Kasumi-1 (cell line): ENCODE results near the gene HDAC8.
"Not testable (repeated sequence)": the region's sequence is repeated elsewhere in the genome, so short reads cannot be mapped to it uniquely, and the experiment has no call there.

ENCODE experiments used
- DNase-seq, 2 experiments: peaks; one replicate each; lab custom pipeline; 2025; lab: John Stamatoyannopoulos, UW

HDAC8 gene

DNA sequence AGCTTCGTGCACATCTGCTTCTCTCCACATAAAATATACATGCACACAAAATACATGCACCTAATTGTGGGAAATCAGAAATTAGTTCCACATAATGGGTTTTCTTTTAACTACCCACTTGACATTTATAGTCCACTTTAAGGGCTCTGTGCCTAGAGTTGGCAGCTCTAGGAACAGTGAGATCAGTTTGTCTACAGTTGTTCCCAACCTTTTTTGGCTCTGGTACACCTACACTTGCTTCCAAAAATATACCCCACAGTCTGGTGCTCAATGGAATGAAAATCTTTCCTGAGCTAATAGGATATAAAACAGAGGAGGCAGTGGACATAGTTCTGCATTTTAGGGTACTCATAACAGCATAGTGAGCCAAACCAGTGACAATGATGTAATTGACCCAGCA is 36.1 kb downstream of the HDAC8 start:
- no peak for DNase-seq

DNA sequence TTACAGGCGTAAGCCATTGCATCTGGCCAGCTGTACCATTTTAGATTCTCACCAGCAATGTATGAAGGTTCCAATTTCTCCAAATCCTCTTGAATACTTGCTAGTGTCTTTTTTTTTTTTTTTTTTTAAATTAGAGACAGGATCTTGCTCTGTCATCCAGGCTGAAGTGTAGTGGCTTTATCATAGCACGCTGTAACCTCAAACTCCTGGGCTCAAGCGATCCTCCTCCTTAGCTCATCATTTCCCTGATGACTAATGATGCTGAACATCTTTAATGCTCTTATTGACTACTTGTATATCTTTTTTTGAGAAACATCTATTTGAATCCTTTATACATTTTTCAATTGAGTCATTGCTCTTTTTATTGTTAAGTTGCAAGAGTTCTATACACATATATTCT is 40.3 kb downstream of the HDAC8 start:
- DNase-seq = no peak

DNA sequence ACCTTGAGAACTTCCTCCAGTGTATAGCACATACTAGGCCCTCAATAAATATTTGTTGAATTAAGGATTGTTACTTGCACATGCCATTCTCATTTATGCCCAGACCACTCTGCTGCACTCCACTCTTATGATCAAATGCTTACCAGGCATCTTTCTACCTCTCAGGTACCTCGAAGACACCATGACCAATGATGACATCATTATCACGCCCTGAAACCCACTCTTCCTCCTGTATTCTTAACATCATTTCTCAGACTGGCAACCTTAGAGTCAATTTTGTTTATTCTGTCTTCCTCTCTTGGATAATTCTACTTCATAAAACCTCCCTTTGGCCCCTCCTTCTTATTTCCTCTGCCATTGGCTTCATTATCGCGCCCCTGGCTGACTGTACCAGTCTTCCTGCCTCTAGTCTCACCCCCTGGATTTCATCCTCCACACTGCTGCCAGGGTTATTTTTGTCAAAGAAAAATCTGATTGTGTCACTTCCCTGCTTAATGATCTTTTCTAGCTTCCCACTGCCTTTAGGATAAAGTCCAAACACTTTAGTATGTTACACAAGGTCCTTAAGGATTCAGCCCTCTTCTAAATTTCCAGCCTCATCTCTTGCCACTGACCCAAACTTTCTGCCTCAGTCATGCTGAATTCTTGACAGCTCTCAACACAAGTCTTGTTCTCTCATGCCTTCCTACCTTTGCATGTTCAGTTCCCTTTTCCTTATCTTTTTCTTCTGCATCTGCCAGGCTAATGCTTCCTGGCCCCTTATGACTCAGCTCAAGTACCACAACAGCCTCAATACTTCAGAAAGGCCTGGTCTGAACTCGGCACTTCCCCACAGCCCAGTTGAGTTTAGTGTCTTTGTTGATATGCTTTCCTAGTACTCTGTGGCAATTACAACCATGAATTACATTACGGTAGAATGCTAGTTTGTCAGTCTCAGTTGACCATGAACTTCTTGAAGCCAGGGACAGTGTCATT is 45.8 kb downstream of the HDAC8 start:
- peak; percentile 82 to 87 for DNase-seq

DNA sequence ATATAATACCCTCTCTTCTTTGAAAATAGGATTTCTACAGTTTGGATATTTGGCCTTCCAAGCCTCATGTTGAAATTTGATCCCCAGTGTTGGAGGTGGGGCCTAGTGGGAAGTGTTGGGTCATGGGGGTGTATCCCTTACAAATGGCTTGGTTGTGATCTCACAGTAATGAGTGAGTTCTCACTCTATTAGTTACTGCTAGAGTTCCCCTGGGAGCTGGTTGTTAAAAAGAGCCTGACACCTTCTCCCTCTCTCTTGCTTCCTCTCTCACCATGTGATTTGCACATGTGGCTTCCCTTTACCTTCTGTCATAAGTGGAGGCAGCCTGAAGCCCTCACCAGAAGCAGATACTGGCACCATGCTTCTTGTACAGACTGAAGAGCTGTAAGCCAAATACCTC is 73.9 kb downstream of the HDAC8 start:
- no peak for DNase-seq

DNA sequence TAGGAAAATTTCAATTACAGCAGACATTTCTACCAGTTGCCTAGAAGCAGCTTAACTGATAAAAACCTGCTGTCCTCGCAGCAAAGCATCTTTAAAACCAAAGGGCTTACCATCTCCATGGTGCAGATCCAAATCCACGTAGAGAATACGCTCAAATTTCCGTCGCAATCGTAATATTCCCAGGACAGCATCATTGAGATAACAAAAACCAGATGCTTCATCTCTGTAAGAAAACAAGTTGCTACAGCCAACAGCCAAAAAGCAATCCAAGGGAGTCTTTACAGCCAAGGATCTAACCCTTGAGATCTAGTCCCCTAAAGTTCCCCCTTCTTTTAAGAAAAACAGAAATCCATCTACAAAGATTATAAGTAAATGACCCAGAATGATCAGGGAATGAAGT is 77.6 kb downstream of the HDAC8 start:
- no peak for DNase-seq

DNA sequence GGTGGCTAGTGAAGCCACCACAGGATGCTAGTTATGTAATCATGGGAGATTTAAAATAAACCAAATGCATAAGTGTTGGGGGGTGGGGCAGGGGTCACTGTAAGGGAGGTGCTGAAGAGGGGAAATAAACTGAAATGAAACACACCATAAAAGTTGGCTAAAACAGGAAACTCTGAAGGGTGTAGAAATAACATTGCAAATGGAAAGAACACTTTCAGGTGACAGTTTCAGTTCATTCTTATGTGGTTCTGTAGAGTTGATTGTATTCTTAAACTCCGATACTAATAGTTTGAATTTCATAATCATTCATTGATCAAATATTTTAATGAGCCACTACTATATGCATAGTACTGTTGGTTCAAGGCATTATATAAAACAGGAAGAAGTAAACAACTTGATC is 80.1 kb downstream of the HDAC8 start:
- DNase-seq = no peak

DNA sequence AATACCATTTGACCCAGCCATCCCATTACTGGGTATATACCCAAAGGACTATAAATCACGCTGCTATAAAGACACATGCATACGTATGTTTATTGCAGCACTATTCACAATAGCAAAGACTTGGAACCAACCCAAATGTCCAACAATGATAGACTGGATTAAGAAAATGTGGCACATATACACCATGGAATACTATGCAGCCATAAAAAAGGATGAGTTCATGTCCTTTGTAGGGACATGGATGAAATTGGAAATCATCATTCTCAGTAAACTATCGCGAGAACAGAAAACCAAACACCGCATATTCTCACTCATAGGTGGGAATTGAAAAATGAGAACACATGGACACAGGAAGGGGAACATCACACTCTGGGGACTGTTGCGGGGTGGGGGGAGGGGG is 82.4 kb downstream of the HDAC8 start:
- not testable (repeated sequence) for DNase-seq

DNA sequence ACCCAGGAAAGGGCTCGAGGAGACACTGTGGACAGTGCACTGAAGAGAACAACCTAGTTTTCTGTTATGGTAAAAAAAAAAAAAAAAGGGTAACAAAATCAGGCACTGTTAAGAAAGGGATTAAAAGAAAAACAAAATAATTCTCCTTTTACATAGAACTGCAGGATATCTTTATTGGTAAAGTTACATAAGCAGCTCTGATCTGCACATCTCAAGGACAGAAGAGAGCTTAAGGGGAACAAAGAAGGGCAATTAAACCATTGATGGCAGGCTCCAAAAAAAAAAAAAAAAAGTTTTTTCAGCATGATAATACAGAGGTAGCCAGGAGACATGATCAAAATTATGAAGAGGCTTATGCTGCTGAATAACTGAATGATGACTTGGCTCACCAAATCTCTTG is 85.0 kb downstream of the HDAC8 start:
- no peak for DNase-seq

DNA sequence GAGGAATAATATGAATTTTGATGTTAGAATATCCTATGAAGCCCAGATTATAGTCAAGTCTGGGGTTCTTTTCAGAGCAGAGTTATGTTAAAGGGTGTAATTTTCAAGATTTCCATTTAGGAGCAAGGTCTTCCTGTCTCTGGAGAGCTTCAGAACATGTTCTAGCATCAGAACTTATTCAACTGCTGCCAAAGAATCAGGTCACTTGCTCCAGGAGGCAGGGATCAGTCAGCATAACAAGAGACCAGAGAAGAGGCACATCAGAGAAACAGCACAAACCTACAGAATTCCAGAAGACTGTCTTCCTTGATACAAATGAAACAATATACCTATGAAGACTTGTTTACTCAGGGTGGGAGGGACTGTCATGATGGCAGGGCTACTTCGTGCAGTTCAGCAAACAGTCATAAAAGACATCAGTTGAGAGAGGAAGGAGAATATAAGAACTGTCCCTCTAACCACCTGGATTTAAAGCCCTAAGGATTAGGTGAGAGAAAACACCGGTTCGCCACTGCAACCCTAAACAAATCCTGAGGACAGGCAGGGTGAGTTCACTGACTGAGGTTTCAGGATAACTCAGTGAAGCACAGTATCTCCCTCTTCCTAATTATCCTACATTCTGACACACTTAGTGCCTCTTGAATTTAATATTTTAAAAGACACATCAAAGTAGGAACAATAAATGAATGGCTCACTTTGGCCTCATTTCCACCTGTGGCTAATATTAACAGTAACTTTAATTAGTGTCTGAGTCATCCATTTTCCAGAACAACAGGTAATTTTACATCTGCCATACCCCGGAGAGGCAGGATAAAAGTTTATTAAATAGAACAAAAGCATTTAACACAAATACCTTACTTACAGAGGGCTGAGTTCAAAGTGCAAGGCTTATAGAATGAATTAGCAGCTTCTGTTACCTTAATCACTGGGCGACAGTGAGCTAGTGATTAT is 93.0 kb downstream of the HDAC8 start:
- DNase-seq = no peak

DNA sequence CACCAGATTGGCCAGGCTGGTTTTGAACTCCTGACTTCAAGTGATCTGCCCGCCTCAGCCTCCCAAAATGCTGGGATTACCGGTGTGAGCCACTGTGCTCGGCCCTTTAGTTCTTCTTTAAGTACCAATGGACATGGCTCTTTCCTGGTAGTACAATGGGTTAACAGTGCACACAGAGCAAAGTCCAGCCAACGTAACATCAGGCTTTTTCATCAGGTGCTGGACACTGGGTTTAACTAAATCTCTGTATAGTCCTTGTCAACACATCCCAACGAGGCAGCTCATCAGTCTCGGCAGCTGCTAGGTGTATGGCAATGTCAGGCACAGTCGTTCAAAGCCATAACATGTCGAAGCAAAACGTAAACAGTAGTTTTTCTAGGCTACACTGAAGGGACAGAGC is 93.8 kb downstream of the HDAC8 start:
- DNase-seq = no peak

DNA sequence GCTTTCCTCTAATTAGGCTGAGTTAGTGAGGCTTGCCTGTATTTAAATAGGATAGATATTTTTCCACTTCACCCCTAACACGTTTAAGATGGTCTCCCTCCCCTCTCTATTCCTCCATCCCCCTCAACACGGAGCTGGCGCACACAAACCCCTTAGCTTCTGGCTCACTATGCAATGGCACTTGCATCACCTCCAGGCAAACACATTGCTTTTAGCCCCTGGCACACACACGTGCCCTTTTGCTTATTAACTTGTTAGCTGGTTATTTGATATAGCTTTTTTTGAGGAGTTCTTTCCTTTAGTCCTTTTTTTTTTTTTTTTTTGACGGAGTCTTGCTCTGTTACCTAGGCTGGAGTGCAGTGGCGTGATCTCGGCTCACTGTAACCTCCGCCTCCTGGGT is 94.3 kb downstream of the HDAC8 start:
- no peak for DNase-seq

DNA sequence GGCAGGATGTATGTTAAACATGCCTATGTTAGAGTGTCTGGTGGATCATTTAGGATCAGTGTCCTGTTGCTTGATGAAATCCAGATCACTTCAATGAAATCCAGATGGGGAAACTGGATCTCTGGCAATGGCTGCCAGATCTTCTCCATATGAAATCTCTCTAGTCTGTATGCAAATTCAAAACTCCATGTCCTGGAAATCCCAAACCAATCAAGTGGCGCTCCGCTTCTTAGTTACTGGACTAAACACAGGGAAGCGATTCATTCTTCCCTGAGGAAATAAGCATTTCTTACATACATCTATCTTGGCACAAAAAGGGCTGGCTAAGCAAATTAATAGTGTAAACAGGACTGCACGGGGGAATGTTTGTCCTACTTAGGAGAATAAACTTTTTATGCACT is 94.9 kb downstream of the HDAC8 start:
- DNase-seq = no peak

DNA sequence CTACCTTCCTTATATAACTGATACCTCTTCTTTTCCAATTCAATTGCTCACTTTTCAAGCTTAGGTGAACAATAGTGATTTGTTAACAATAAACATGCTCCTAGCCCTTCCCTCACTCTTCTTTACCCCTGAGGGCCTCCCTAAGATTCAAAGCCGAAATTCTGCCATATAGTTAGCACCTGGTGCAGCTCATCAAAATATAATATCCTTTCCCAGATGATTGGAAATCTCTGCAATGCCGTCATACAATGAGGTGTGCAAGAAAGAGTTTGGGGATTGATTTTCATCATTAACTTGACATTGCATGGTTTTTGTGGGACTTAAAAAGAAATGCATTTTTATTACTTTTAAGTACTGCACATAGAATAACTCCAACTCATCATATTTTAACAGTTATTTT is 95.3 kb downstream of the HDAC8 start:
- no peak for DNase-seq

DNA sequence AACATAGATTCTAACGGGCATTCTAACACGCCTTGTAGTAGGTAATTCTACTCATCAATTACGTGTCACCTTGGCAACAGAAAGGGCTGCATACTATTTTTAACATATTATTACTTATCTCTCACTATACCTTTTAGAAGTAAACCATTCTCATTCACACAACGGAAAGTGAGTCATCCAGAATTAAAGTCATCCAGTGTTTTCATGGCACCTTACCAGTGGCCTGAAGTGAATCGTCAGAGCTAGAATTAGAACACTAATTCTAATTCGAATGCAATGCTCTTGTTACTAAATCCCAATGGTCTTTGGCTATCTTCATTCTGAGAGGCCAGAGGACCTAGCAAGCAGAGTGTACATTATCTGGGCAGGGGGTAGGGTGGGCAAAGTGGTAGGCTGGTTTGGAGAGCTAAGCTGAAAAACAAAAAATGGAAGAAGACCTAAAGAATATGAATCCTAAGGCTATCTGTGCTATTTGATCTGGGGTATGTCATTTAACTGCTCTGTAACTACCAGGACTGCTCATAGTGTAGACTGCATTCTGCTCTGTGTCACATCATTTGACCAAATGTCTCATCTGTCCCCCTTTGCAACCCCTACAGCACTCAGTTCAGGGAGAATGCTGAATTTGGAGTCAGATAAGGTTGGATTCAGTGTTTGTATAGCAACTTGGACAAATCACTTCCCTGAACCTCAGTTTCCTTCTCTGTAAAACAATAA is 96.5 kb downstream of the HDAC8 start:
- DNase-seq = no peak

DNA sequence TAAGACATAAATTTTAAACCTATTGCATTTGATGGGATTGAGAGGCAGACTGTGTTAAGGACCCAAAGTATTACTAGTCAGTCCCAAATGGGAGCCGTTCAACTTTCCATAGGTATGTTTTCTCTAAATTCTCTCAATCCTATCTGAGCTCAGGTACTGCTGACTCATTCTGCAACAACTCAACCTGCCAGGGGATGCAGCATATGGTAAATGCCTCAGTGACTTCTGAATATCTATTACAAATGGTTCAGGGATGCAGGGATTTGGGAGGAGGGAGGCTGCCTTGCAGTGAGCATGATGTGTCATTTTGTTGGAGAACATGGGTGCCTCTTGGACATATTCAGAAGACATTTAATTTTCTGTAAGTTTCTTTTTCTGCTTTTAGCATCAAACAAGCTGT is 97.3 kb downstream of the HDAC8 start:
- DNase-seq = no peak

DNA sequence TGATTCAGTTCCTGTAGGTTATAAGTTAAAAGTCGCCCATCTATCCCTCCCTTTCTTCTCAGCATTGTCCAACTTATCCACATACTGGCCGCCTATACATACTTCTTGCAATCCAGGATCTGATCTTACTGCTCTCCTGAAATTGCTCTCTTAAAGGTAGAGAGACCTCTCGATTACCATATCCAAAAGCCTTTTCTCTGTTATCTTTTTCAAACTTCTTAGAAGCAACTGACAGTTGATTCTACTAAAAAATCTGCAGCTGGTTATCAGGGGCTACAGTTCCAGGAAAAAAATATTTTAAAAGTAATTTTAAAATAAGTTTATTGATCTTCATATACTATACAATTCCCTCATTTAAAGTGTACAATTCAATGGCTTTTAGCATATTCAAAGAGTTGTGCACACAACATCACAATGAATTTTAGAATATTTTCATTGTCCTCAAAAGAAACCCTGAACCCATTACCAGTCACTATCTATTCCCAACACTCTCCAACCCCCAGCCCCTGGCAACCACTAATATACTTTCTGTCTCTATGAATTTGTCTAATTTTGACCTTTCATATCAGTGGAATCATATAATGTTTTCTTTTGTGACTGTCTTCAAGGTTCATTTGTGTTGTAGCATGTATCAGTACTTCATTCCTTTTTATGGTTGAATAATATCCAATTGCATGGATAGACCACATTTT is 102.0 kb downstream of the HDAC8 start:
- no peak for DNase-seq

DNA sequence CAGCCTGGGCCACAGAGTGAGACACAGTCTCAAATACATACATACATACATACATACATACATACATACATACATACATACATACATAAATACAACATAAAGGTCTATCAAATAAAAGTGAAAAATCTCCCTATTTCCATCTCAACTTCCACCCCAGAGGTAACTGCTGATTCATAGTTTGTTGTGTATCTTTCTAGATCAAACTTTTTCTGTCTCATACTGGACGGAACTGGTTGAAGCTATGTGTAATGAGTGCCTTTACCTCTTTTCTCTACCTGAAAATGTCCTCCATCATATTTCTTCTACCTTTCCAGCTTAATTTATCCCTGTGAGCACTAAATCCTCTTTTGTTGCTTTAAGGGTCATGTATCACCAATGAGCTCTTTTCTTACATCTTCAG is 102.5 kb downstream of the HDAC8 start:
- DNase-seq = no peak

DNA sequence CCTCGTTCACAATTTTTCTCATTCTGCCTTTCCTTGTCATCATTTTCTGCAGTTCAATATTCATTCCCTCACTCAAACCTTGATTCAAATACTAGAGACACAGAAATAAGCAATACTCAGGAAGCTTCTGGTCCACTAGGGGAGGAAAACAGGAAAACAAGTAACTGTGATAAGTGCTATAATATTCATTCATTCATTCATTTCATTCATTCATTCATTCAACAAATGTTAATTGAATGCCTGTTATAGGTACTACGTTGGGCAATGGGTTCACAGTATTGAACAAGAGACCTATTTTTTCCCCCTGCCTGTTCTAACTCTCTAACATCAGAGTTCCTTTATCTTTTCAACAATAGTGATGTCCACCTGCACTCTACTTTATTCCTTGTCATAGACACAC is 104.0 kb downstream of the HDAC8 start:
- no peak for DNase-seq

DNA sequence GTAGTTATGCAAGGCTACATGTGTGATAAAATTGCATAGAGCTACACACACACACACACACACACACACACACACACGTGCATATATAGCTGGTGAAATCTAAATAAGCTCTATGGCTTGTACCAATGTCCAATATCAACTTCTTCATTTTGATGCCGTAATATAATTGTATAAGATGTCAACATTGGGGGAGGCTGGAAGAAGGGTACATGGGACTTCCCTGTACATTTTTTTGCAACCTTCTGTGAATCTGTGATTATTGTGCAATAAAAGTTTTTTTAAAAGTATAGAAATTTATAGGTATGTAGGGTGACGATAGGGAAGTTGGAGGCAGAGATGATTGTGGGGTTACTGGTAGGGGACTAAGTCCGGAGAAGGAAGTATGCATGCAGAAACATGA is 105.5 kb downstream of the HDAC8 start:
- DNase-seq = no peak

DNA sequence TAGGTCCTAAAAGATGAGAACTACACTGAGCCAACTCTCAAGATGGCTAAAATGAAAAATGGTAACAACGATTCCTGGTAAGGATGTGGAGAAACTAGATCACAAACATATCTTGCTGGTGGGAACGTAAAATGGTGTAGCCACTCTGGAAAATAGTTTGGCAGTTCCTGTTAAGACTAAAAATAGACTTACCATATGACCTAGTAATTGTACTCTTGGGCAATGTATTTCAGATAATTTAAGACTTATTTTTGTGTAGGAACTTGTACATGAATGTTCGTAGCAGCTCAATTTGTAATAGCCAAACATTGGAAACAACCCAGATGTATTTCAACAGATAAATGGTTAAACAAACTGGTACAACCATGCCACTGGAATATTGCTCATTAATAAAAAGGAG is 106.2 kb downstream of the HDAC8 start:
- DNase-seq = no peak

DNA sequence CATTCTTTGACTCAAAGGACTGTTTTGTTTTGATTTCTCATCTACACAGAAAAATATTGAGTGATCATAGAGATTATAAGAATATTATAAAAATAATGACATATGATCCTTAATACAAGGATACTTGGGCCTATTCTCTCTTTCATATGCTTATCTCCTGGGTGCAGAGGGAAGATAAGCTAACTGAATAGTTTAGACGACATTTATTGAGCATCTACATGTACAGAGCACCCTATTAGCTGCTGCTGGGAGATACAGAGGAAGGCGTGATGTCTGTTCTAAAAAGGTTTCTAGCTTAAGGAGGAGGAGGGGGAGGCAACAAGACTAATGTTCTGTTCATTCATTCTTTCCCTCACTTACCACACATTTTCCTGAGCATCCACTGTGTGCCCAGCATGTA is 106.8 kb downstream of the HDAC8 start:
- no peak for DNase-seq

DNA sequence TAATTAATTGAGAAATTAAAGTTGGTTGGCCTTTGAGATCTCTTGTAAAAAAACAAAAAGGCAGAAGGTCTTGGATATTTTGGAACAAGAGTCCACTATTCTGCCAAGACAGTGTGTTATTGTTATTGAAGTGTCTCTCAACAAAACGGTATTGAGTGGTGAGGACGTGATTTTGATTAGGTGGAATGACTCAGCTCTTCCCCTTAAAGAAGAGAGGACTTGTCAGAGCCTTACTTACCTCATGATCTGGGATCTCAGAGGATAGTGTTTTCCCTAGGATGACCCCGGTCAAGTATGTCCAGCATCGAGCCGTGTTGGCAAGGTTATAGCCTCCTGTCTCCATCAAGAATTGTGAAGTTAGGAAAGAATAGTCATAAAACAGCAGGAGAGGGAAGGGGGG is 110.9 kb downstream of the HDAC8 start:
- no peak for DNase-seq
